DOHH2 (cell line): ENCODE data around the gene ABR.

Experiments used
- CTCF ChIP-seq: fragments of 200-600 bp; sonication (generic); IDR thresholded peaks from one replicate; pipeline ENCODE4 v1.5.1; 2014; ENCODE audit warnings: antibody characterized with exemption, mild to moderate bottlenecking, low read depth, low read length; ENCODE audit not compliant: poor library complexity, severe bottlenecking
- EZH2phosphoT487 ChIP-seq: fragments of 200-600 bp; sonication (generic); IDR thresholded peaks from 2 replicates; pipeline ENCODE4 v1.6.1; 2017; ENCODE audit warnings: borderline replicate concordance, mild to moderate bottlenecking, antibody characterized with exemption, low read length, moderate library complexity, mixed read lengths

- no peak for TF ChIP-seq EZH2phosphoT487
- TF ChIP-seq CTCF = no peak
These were observed 142.9 kb downstream of the ABR start for GRCh38 chr17:1036845-1037237.
